Left lung (tissue), 10 donors: ENCODE results near the gene NINL. TPM values are rescaled to one million over a fixed set of nuclear protein-coding genes. Genes with fewer than 3 reads are reported as not detected.

ENCODE experiments used
- ATAC-seq: fragments of 200-7000 bp; cut with Tn5 transposase; one replicate; pipeline ENCODE4 v1.9.1; 2020; ENCODE audit warnings: moderate library complexity
- DNase-seq, 4 donors: peaks; one replicate each; pipeline ENCODE4 v3.0.0-alpha.2; 2013 to 2020
- H3K27ac ChIP-seq, 2 donors: fragments of 200-600 bp; sonication (generic) in 1 of 2; one replicate each; pipeline versions ENCODE4 v1.5.0 to v1.8.0; 2020 to 2021
- H3K27me3 ChIP-seq, 2 donors: fragments of 200-600 bp; sonication (generic) in 1 of 2; one replicate each; pipeline versions ENCODE4 v1.5.0 to v1.8.0; 2020 to 2021
- H3K36me3 ChIP-seq, 2 donors: fragments of 200-600 bp; sonication (generic) in 1 of 2; one replicate each; pipeline versions ENCODE4 v1.5.0 to v1.8.0; 2020 to 2021
- H3K4me1 ChIP-seq, 2 donors: fragments of 200-600 bp; one replicate each; pipeline ENCODE4 v1.8.0; 2021
- H3K4me3 ChIP-seq, 2 donors: fragments of 200-600 bp; sonication (generic) in 1 of 2; one replicate each; pipeline versions ENCODE4 v1.5.0 to v1.8.0; 2020 to 2021; ENCODE audit warnings: mild to moderate bottlenecking in 1 of 2
- H3K9me3 ChIP-seq, 2 donors: fragments of 200-600 bp; sonication (generic) in 1 of 2; one replicate each; pipeline versions ENCODE4 v1.5.0 to v1.8.0; 2020 to 2021
- intact Hi-C, 2 donors: fragments of 100-400 bp; cut with DNase I; formaldehyde crosslinking; loops; one replicate each; pipeline versions ENCODE4 v1.11.2 to v1.14.2; 2022
- polyA plus RNA-seq, 6 donors: library from polyadenylated mRNA; unstranded; fragments of 120-200 nt; gene quantifications; one replicate each; pipeline ENCODE4 v1.2.1, GENCODE V29; 2013; ENCODE audit not compliant: insufficient read length in 6 of 6
- total RNA-seq, 2 donors: library from RNA; stranded (reverse); fragmentation: NEBNext Ultra II Directional; extraction: Animal tissue kit (Norgen Biotek cat#: 25700); gene quantifications; one replicate each; pipeline ENCODE4 v1.2.1, GENCODE V29; 2021
- TF ChIP-seq, protein P1 (sequence below), 2 donors: fragments of 200-600 bp; sonication (generic) in 1 of 2; IDR thresholded peaks; one replicate each; pipeline versions ENCODE4 v1.5.0 to v1.8.0; 2021; ENCODE audit warnings: antibody characterized with exemption in 2 of 2
- donor health status: DM: no; HTN: yes; CAD: no.
- donor health status: DM: no; HTN: no; CAD: no.

NINL gene
- total and polyA plus RNA-seq, 8 donors: 9.6 to 78.8 (median 67.8) TPM

DNA sequence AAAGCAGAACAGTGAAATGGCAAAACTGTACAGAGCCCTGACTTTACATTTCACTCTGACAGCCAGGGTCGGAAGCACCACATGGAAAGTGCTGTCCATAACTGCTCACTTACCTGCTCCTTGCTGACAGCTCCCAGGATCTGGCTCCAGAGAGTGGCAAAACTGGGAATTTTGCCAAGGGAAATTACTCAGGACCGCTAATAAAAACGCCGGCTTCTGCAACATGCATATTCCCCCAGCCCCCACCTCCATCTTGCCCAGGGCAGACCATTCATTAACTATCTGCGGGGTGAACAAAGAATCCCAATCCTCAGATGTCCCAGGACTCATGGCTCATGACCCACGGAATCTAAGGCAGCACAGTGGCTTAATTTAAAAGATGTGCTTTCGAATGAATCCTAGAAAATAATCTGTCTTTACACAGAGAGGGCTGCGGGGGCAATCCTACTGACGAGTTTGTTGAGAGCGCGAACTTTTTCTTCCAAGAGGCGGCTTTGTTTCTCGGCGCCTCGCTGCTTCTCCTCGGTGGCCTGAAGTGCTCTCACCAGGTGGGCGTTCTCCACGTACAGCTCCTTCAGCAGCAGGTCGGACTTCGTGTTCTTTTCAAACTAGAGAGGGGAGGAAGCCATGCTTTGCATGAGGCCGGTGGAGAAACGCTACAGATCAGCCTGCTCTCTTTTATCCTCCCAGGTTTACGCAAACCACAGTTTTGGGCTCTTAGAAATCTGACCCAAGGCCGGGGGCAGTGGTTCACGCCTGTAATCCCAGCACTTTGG, 132.1 kb downstream of the NINL start:
- H3K27ac ChIP-seq: no peak overlapping the region
- DNase-seq: peak in 3 of 4 donors; percentile 1 to 44 (median 7)
- ATAC-seq: no peak
- no peaks in the 10 kb centered on the region for H3K27me3 ChIP-seq
- TF ChIP-seq, protein P1, sequence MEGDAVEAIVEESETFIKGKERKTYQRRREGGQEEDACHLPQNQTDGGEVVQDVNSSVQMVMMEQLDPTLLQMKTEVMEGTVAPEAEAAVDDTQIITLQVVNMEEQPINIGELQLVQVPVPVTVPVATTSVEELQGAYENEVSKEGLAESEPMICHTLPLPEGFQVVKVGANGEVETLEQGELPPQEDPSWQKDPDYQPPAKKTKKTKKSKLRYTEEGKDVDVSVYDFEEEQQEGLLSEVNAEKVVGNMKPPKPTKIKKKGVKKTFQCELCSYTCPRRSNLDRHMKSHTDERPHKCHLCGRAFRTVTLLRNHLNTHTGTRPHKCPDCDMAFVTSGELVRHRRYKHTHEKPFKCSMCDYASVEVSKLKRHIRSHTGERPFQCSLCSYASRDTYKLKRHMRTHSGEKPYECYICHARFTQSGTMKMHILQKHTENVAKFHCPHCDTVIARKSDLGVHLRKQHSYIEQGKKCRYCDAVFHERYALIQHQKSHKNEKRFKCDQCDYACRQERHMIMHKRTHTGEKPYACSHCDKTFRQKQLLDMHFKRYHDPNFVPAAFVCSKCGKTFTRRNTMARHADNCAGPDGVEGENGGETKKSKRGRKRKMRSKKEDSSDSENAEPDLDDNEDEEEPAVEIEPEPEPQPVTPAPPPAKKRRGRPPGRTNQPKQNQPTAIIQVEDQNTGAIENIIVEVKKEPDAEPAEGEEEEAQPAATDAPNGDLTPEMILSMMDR (IDR thresholded peaks at IDR 0.05): no peak
- peaks cover 0 to 15% of the 10 kb centered on the region in 2 donors for H3K36me3 ChIP-seq
- no peak overlapping the region for H3K4me3 ChIP-seq
- intact Hi-C loops: no loop called here
- no peaks in the 10 kb centered on the region for H3K4me1 ChIP-seq
- no peaks in the 10 kb centered on the region for H3K9me3 ChIP-seq

DNA sequence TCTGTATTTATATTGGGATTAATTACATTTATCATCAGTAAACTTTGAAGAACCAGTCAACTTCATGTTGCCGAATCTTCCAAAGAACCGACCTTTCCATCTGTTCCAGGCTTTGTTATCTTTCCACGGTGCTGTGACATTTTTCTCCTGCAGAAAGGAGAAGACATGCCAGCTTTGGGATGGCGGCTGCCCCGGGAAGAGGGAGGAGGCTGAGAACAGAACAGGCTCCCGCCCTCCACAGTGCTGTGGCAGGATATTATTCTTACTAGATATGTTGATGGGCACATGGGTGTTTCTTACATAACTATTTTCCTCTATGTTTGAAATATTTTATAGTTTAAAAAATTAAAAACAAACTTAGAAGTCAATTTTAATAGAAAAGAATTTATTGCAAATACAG, 133.0 kb downstream of the NINL start:
- H3K4me3 ChIP-seq: no peak overlapping the region
- peaks cover 0 to 15% of the 10 kb centered on the region in 2 donors for H3K36me3 ChIP-seq
- no peaks in the 10 kb centered on the region for H3K4me1 ChIP-seq
- H3K9me3 ChIP-seq: no peaks in the 10 kb centered on the region
- ATAC-seq (no peak), DNase-seq (no peak)
- intact Hi-C loops: no loop called here
- no peak overlapping the region for H3K27ac ChIP-seq
- TF ChIP-seq, protein P1 (IDR thresholded peaks at IDR 0.05): no peak
- no peaks in the 10 kb centered on the region for H3K27me3 ChIP-seq

DNA sequence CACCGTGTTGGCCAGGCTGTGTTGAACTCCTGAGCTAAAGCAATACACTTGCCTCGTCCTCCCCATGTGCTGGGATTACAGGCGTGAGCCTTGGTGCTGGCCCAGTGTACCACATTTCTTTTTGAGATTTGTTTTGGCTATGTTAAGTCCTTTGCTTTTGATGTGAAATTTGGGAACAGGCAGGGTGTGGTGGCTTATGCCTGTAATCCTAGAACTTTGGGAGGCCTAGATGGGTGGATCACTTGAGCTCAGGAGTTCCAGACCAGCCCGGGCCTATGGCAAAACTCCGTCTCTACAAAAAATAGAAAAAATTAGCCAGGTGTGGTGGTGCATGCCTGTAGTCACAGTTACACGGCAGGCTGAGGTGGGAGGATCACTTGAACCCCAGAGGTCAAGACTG, 137.7 kb downstream of the NINL start:
- intact Hi-C loops: no loop called here
- Histone ChIP-seq H3K36me3 (peaks cover 0 to under 1% of the 10 kb centered on the region in 2 donors), H3K27ac (no peak overlapping the region), H3K9me3 (no peaks in the 10 kb centered on the region), H3K4me3 (no peak overlapping the region), H3K27me3 (no peaks in the 10 kb centered on the region), H3K4me1 (no peaks in the 10 kb centered on the region)
- TF ChIP-seq, protein P1 (IDR thresholded peaks at IDR 0.05): no peak
- ATAC-seq: no peak
- no peak for DNase-seq

DNA sequence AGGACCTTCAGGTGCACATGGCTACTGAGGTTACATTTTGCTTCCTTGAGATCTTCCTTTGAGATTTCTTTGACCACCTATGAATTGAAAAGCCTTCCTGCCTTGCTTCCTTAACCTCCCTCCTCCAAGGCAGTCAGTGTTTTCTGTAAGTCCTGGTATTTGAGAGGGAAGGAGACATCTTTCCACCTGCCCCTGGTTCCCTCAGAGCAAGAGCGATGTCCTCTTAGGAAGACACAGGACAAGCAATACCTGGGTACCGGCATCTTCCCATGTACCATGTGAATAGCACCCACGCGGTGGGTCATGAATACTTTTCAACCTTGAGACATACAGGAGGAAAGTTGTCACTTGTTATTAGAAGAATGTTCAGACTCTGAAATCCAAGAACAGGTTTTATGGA, 140.8 kb downstream of the NINL start:
- TF ChIP-seq, protein P1 (IDR thresholded peaks at IDR 0.05): no peak
- H3K27ac ChIP-seq: no peak overlapping the region
- intact Hi-C loops: no loop called here
- H3K9me3 ChIP-seq: no peaks in the 10 kb centered on the region
- no peaks in the 10 kb centered on the region for H3K27me3 ChIP-seq
- no peaks in the 10 kb centered on the region for H3K4me1 ChIP-seq
- H3K4me3 ChIP-seq: no peak overlapping the region
- no peak for ATAC-seq
- DNase-seq: no peak
- no peaks in the 10 kb centered on the region for H3K36me3 ChIP-seq

DNA sequence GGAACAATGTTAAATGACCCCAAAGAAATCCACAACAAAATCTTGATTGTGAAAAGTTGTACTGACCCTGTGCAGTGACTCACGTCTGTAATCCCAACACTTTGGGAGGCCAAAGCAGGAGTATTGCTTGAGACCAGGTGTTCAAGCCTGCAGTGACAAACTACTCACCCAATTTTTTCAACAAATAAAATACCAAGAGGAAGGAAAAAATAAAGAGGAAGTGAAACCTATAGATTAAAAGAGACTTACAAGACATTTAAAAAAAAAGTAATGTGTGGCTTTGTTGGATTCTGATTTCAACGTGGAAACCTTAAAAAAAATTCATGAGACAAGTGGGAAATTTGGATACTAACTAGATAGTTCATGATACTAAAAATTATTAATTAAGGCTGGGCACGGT, 146.0 kb downstream of the NINL start:
- Histone ChIP-seq H3K4me1 (no peaks in the 10 kb centered on the region), H3K27me3 (no peaks in the 10 kb centered on the region), H3K36me3 (no peaks in the 10 kb centered on the region), H3K9me3 (no peaks in the 10 kb centered on the region), H3K27ac (no peak overlapping the region), H3K4me3 (no peak overlapping the region)
- no peak for ATAC-seq
- no peak for DNase-seq
- TF ChIP-seq, protein P1 (IDR thresholded peaks at IDR 0.05): no peak
- intact Hi-C loops: no loop called here
